Cardiac muscle cell (in vitro differentiated cells and primary cell): ENCODE measurements around the gene LBHD1. TPM values are rescaled to one million over a fixed set of nuclear protein-coding genes. Genes with fewer than 3 reads are reported as not detected.

Experiments
- DNase-seq, 2 donors: peaks; one replicate each; pipeline versions ENCODE4 v3.0.0 to v3.0.0-alpha.2; 2010 to 2017; ENCODE audit warnings: low read depth in 1 of 2, low spot score in 1 of 2
- H3K27ac ChIP-seq: fragments of 200-600 bp; sonication (generic); 2 replicates; pipeline ENCODE4 v1.5.1; 2016
- H3K27me3 ChIP-seq: fragments of 200-600 bp; sonication (generic); 2 replicates; pipeline ENCODE4 v1.6.0; 2016; ENCODE audit warnings: control low read depth
- H3K36me3 ChIP-seq: fragments of 200-600 bp; sonication (generic); 2 replicates; pipeline ENCODE4 v1.5.1; 2016; ENCODE audit warnings: control low read depth
- H3K4me1 ChIP-seq: fragments of 200-600 bp; sonication (generic); 2 replicates; pipeline ENCODE4 v1.8.1; 2017; ENCODE audit warnings: low read depth, mild to moderate bottlenecking, mixed run types
- H3K4me3 ChIP-seq: fragments of 200-600 bp; sonication (generic); 2 replicates; pipeline ENCODE4 v1.5.1; 2016; ENCODE audit warnings: mild to moderate bottlenecking
- H3K9me3 ChIP-seq: fragments of 200-600 bp; sonication (generic); 2 replicates; pipeline ENCODE4 v1.5.1; 2017; ENCODE audit warnings: low read depth, mild to moderate bottlenecking, control low read depth
- CTCF ChIP-seq: IDR thresholded peaks from 2 replicates; pipeline ENCODE4 v1.5.1; 2012; ENCODE audit warnings: low read depth, mild to moderate bottlenecking, low read length
- polyA plus RNA-seq: library from polyadenylated mRNA; unstranded; fragments of >200 nt; fragmentation: Nextera tagmentation; extraction: Ambion mirVana; gene quantifications from 2 replicates; pipeline ENCODE4 v1.2.1, GENCODE V29; 2016
- total RNA-seq: library from RNA; depleted of rRNA; stranded (reverse); fragments of >200 nt; gene quantifications from 2 replicates; pipeline ENCODE4 v1.2.3, GENCODE V29; 2016

LBHD1 gene
- total and polyA plus RNA-seq, 2 experiments from 2014 or later, result 10.1 to 11.6 TPM

GRCh38 chr11:62649486-62649885, 22.6 kb downstream of the LBHD1 start:
- Histone ChIP-seq H3K9me3 (no peaks in the 10 kb centered on the region), H3K4me1 (peaks cover 4% of the 10 kb centered on the region), H3K36me3 (peaks cover 15% of the 10 kb centered on the region), H3K4me3 (no peak overlapping the region), H3K27me3 (no peaks in the 10 kb centered on the region), H3K27ac (no peak overlapping the region)
- TF ChIP-seq CTCF, result no peak
- no peak for DNase-seq

GRCh38 chr11:62648967-62649364, 23.1 kb downstream of the LBHD1 start:
- Histone ChIP-seq H3K27ac (no peak overlapping the region), H3K36me3 (peaks cover 15% of the 10 kb centered on the region), H3K27me3 (no peaks in the 10 kb centered on the region), H3K9me3 (no peaks in the 10 kb centered on the region), H3K4me3 (no peak overlapping the region), H3K4me1 (peaks cover 4% of the 10 kb centered on the region)
- no peak for TF ChIP-seq CTCF
- no peak for DNase-seq

- DNase-seq, result no peak
- Histone ChIP-seq H3K9me3 (no peaks in the 10 kb centered on the region), H3K4me1 (peaks cover 4% of the 10 kb centered on the region), H3K27ac (no peak overlapping the region), H3K4me3 (no peak overlapping the region), H3K36me3 (peaks cover 15% of the 10 kb centered on the region), H3K27me3 (no peaks in the 10 kb centered on the region)
- no peak for TF ChIP-seq CTCF
Measured at GRCh38 chr11:62648185-62648966, 23.7 kb downstream of the LBHD1 start.

GRCh38 chr11:62647609-62648005, 24.5 kb downstream of the LBHD1 start:
- H3K36me3 ChIP-seq, result peaks cover 20% of the 10 kb centered on the region
- no peak overlapping the region for H3K27ac ChIP-seq
- TF ChIP-seq CTCF, result no peak
- H3K9me3 ChIP-seq, result no peaks in the 10 kb centered on the region
- peaks cover 4% of the 10 kb centered on the region for H3K4me1 ChIP-seq
- no peak for DNase-seq
- H3K4me3 ChIP-seq, result no peak overlapping the region
- no peaks in the 10 kb centered on the region for H3K27me3 ChIP-seq

GRCh38 chr11:62646825-62647608, 25.1 kb downstream of the LBHD1 start:
- no peak for DNase-seq
- Histone ChIP-seq H3K4me1 (peaks cover 4% of the 10 kb centered on the region), H3K27ac (no peak overlapping the region), H3K27me3 (no peaks in the 10 kb centered on the region), H3K4me3 (no peak overlapping the region), H3K36me3 (peaks cover 20% of the 10 kb centered on the region), H3K9me3 (no peaks in the 10 kb centered on the region)
- no peak for TF ChIP-seq CTCF
